HEK293 (cell line): Measurements from ENCODE around the gene KCNG3.
A peak's percentile ranks its signal among the peaks of the same experiment; 100 is the strongest.

ENCODE experiments used
- EGR2 ChIP-seq: fragments of 450-650 bp; formaldehyde crosslinking; IDR thresholded peaks from 2 replicates; pipeline ENCODE4 v1.5.1; 2016; ENCODE audit warnings: low read depth, missing biosample characterization, missing genetic modification characterization
- RBAK ChIP-seq: fragments of 450-650 bp; formaldehyde crosslinking; IDR thresholded peaks from 2 replicates; pipeline ENCODE4 v1.5.1; 2016; ENCODE audit warnings: missing biosample characterization, missing genetic modification characterization
- TCF7L2 ChIP-seq: IDR thresholded peaks from 2 replicates; pipeline ENCODE4 v1.6.1; 2011; ENCODE audit warnings: low read depth, mild to moderate bottlenecking, inconsistent platforms, low read length, moderate library complexity, borderline replicate concordance
- ZFP41 ChIP-seq: fragments of 450-650 bp; formaldehyde crosslinking; IDR thresholded peaks from 2 replicates; pipeline ENCODE4 v1.5.1; 2016; ENCODE audit warnings: missing biosample characterization, missing genetic modification characterization, borderline replicate concordance
- ZFP69B ChIP-seq: fragments of 450-650 bp; formaldehyde crosslinking; IDR thresholded peaks from 2 replicates; pipeline ENCODE4 v1.5.1; 2016; ENCODE audit warnings: missing biosample characterization, missing genetic modification characterization
- ZNF114 ChIP-seq: fragments of 450-650 bp; formaldehyde crosslinking; IDR thresholded peaks from 2 replicates; pipeline ENCODE4 v1.5.0; 2017; ENCODE audit warnings: missing biosample characterization, missing genetic modification characterization
- ZNF292 ChIP-seq: fragments of 450-650 bp; formaldehyde crosslinking; IDR thresholded peaks from 2 replicates; pipeline ENCODE4 v1.5.1; 2016; ENCODE audit warnings: low read depth, missing biosample characterization, missing genetic modification characterization, borderline replicate concordance
- ZNF341 ChIP-seq: fragments of 450-650 bp; formaldehyde crosslinking; IDR thresholded peaks from 2 replicates; pipeline ENCODE4; 2016; ENCODE audit warnings: low read depth, missing biosample characterization, missing genetic modification characterization
- ZNF37A ChIP-seq: fragments of 450-650 bp; IDR thresholded peaks from 2 replicates; pipeline ENCODE4 v1.5.1; 2018; ENCODE audit warnings: missing biosample characterization, missing genetic modification characterization
- ZNF510 ChIP-seq: fragments of 450-650 bp; formaldehyde crosslinking; IDR thresholded peaks from 2 replicates; pipeline ENCODE4 v1.5.1; 2018; ENCODE audit warnings: mild to moderate bottlenecking, missing genetic modification characterization, missing biosample characterization; ENCODE audit not compliant: insufficient replicate concordance
- ZNF792 ChIP-seq: fragments of 450-650 bp; formaldehyde crosslinking; IDR thresholded peaks from 2 replicates; pipeline ENCODE4 v1.5.1; 2016; ENCODE audit warnings: missing biosample characterization, missing genetic modification characterization
- TF ChIP-seq, protein P1 (sequence below): fragments of 450-650 bp; formaldehyde crosslinking; IDR thresholded peaks from 2 replicates; pipeline ENCODE4; 2016; ENCODE audit warnings: missing biosample characterization, missing genetic modification characterization
- TF ChIP-seq, protein P2 (sequence below): fragments of 450-650 bp; formaldehyde crosslinking; IDR thresholded peaks from 2 replicates; pipeline ENCODE4 v1.5.1; 2016; ENCODE audit warnings: missing biosample characterization, missing genetic modification characterization
- TF ChIP-seq, protein P3 (sequence below): fragments of 450-650 bp; formaldehyde crosslinking; IDR thresholded peaks from 2 replicates; pipeline ENCODE4 v1.5.1; 2016; ENCODE audit warnings: missing biosample characterization, missing genetic modification characterization, low read depth
- TF ChIP-seq, protein P4 (sequence below): fragments of 450-650 bp; formaldehyde crosslinking; IDR thresholded peaks from 2 replicates; pipeline ENCODE4 v1.5.0; 2017; ENCODE audit warnings: missing biosample characterization, missing genetic modification characterization, borderline replicate concordance
- TF ChIP-seq, protein P5 (sequence below): fragments of 450-650 bp; formaldehyde crosslinking; IDR thresholded peaks from 2 replicates; pipeline ENCODE4 v1.5.1; 2016; ENCODE audit warnings: missing biosample characterization, missing genetic modification characterization

The KCNG3 gene

DNA sequence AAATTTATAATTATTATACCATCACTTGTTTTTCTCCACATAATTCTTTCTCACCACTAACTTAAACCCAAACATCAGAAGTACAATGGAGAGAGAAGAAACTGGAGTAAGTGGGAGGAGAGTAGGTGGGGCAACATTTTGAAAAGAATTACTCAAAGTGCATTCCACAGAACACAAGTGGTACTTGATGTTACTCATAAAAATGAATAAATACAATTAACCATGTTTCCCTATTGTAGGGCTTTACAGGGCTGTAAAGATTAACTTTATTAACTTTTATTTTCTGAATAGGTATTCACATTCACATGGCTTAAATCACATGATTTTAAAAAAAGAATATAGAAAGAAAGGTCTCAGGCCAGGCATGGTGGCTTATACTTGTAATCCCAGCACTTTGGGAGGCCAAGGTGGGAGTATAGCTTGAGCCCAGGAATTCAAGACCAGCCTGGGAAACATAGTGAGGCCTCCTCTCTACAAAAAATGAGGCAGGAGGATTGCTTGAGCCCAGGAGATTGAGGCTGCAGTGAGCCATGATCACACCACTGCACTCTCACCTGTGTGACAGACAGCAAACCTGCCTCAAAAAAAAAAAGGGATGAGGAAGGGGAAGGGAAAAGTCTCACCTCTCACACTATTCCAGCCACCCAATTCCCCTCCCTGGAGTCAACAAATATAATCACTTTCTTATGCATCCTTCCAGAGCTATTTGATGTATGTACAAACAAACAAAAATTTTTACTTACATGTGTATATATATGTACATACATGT, 47.1 kb downstream of the KCNG3 start (continued):
- TF ChIP-seq ZFP41 (tag by site-specific recombination) = no peak
- no peak for TF ChIP-seq ZNF292 (tag by site-specific recombination)
- TF ChIP-seq ZNF510 (tag by site-specific recombination) = no peak
- TF ChIP-seq ZNF114 (tag by site-specific recombination) = no peak
- no peak for TF ChIP-seq RBAK (tag by site-specific recombination)
- TF ChIP-seq ZFP69B (tag by site-specific recombination) = no peak
- TF ChIP-seq, protein P1, sequence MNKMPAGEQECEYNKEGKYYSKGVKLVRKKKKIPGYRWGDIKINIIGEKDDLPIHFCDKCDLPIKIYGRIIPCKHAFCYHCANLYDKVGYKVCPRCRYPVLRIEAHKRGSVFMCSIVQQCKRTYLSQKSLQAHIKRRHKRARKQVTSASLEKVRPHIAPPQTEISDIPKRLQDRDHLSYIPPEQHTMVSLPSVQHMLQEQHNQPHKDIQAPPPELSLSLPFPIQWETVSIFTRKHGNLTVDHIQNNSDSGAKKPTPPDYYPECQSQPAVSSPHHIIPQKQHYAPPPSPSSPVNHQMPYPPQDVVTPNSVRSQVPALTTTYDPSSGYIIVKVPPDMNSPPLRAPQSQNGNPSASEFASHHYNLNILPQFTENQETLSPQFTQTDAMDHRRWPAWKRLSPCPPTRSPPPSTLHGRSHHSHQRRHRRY (tag by site-specific recombination) = no peak
- TF ChIP-seq TCF7L2 = no peak
- TF ChIP-seq, protein P2, sequence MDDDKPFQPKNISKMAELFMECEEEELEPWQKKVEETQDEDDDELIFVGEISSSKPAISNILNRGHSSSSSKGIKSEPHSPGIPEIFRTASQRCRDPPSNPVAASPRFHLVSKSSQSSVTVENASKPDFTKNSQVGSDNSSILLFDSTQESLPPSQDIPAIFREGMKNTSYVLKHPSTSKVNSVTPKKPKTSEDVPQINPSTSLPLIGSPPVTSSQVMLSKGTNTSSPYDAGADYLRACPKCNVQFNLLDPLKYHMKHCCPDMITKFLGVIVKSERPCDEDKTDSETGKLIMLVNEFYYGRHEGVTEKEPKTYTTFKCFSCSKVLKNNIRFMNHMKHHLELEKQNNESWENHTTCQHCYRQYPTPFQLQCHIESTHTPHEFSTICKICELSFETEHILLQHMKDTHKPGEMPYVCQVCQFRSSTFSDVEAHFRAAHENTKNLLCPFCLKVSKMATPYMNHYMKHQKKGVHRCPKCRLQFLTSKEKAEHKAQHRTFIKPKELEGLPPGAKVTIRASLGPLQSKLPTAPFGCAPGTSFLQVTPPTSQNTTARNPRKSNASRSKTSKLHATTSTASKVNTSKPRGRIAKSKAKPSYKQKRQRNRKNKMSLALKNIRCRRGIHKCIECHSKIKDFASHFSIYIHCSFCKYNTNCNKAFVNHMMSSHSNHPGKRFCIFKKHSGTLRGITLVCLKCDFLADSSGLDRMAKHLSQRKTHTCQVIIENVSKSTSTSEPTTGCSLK = no peak
- TF ChIP-seq, protein P3, sequence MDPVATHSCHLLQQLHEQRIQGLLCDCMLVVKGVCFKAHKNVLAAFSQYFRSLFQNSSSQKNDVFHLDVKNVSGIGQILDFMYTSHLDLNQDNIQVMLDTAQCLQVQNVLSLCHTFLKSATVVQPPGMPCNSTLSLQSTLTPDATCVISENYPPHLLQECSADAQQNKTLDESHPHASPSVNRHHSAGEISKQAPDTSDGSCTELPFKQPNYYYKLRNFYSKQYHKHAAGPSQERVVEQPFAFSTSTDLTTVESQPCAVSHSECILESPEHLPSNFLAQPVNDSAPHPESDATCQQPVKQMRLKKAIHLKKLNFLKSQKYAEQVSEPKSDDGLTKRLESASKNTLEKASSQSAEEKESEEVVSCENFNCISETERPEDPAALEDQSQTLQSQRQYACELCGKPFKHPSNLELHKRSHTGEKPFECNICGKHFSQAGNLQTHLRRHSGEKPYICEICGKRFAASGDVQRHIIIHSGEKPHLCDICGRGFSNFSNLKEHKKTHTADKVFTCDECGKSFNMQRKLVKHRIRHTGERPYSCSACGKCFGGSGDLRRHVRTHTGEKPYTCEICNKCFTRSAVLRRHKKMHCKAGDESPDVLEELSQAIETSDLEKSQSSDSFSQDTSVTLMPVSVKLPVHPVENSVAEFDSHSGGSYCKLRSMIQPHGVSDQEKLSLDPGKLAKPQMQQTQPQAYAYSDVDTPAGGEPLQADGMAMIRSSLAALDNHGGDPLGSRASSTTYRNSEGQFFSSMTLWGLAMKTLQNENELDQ (tag by site-specific recombination) = no peak
- TF ChIP-seq ZNF37A (tag by site-specific recombination) = no peak
- TF ChIP-seq, protein P4, sequence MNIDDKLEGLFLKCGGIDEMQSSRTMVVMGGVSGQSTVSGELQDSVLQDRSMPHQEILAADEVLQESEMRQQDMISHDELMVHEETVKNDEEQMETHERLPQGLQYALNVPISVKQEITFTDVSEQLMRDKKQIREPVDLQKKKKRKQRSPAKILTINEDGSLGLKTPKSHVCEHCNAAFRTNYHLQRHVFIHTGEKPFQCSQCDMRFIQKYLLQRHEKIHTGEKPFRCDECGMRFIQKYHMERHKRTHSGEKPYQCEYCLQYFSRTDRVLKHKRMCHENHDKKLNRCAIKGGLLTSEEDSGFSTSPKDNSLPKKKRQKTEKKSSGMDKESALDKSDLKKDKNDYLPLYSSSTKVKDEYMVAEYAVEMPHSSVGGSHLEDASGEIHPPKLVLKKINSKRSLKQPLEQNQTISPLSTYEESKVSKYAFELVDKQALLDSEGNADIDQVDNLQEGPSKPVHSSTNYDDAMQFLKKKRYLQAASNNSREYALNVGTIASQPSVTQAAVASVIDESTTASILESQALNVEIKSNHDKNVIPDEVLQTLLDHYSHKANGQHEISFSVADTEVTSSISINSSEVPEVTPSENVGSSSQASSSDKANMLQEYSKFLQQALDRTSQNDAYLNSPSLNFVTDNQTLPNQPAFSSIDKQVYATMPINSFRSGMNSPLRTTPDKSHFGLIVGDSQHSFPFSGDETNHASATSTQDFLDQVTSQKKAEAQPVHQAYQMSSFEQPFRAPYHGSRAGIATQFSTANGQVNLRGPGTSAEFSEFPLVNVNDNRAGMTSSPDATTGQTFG (tag by site-specific recombination) = no peak
- no peak for TF ChIP-seq ZNF792 (tag by site-specific recombination)
- TF ChIP-seq, protein P5, sequence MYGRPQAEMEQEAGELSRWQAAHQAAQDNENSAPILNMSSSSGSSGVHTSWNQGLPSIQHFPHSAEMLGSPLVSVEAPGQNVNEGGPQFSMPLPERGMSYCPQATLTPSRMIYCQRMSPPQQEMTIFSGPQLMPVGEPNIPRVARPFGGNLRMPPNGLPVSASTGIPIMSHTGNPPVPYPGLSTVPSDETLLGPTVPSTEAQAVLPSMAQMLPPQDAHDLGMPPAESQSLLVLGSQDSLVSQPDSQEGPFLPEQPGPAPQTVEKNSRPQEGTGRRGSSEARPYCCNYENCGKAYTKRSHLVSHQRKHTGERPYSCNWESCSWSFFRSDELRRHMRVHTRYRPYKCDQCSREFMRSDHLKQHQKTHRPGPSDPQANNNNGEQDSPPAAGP (tag by site-specific recombination) = no peak
- peak; percentile 46; the same call in 1 of the 2 replicates for TF ChIP-seq EGR2 (tag by site-specific recombination)
- no peak for TF ChIP-seq ZNF341 (tag by site-specific recombination)
